Measurements from ENCODE around the gene SEC31A.
"Not testable (repeated sequence)": the region's sequence is repeated elsewhere in the genome, so short reads cannot be mapped to it uniquely, and the experiment has no call there.

The SEC31A gene

DNA sequence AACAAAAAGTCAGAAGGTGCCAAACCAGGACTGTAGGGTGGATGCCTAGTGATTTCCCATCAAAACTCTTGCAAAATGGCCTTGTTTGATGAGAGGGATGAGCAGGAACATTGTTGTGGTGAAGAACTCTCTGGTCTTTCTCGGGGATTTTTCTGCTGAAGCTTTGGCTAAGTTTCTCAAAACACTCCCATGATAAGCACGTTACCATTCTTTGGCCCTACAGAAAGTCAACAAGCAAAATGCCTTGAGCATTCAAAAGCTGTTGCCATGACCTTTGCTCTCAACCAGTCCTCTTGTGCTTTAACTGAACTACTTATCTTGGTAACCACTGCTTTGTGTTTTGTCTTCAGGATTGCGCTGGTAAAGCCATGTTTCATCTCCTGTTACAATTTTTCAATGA lies 3.0 kb upstream of the SEC31A start:
- DNase-seq (ENCODE audit: low read depth in 2 of 3, low spot score in 2 of 3), result no peak

DNA sequence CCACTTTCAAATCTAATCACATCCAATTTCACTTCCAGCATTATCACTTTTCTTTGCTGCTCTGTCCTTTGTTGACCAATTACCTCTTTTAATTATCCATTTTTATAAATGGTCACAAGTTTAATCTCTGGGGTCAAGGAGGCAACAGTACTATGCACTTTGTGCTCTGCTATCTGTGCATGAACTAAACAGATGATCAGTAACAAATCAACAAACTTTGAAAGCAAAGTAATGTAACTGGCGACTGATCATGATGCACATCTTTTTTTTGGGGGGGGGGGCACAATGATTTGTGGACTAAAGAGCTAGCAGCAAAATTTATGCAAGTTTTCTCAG lies 1.5 kb upstream of the SEC31A start:
- no peak for DNase-seq (ENCODE audit: low read depth in 2 of 3, low spot score in 2 of 3)

DNA sequence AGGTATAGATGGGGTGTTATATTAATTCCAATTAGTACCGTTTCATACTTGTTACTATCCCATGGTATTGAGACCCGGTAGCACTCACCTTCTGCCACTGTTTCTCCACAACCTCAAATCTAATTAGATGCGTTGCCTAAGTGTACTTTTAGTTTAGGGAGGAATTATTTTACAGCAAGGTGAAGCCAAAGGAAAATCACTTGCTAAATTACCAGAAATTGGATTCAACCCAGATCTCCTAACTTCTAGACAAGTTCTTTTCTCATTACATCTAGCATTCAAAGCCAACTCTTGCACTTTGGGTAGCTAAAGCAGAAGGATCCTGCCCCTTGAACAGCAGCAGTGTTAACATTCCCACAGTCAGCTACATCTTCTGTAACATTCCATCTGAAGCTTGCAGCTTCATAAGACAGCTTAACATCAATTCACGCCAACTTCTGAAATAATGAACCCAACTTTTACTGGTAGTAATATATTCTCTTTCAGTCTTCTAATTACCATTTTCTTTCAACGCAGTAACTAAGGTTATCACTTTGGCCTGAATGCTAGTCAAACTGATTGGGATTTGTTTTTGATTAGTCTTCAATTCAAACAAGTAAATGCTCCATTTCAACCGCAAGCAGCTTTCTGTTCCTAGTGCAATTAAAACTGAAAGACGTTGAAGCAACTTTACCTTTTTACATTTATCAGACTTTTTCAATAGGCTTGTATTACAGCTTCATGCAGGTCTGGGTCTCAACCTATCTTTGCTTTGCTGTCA lies 934 bp upstream of the SEC31A start:
- no peak for DNase-seq (ENCODE audit: low read depth in 2 of 3, low spot score in 2 of 3)

DNA sequence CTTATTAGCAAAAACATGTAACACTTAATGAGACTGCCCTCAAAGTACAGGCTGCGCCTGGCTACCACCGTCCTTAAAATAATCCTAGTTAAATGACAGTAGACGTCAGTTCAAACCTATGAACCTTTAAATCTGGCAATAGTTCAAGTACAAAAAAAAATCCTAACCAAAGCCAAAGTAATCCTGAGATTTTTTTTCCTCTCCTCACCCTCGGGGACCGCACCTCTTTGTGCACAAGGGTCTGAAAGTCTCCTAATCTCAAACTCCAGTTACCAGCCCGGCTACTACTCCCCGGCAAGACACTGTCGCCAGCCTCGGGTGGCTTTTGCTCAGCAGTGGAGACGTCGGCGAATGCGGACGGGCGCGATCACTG lies 439 bp downstream of the SEC31A start:
- DNase-seq (ENCODE audit: low read depth in 2 of 3, low spot score in 2 of 3), result no peak

DNA sequence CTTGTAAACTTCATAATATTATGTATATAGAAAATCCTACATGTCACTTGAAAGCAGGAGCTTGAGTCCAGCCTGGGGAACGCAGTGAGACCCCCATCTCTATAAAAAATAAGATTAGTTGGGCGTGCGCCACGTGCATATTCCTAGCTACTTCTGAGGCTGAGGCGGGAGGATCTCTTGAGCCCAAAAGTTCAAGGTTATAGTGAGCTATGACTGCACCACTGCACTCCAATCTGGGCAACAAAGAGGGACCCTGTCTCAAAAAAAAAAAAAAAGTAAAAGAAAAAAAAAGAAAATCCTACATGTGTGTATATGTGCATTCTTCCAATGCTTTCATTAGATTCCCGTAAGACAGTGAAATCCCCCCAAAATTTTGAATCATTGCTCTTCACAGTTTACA lies 1.7 kb downstream of the SEC31A start:
- DNase-seq (ENCODE audit: low read depth in 2 of 3, low spot score in 2 of 3), result no peak

DNA sequence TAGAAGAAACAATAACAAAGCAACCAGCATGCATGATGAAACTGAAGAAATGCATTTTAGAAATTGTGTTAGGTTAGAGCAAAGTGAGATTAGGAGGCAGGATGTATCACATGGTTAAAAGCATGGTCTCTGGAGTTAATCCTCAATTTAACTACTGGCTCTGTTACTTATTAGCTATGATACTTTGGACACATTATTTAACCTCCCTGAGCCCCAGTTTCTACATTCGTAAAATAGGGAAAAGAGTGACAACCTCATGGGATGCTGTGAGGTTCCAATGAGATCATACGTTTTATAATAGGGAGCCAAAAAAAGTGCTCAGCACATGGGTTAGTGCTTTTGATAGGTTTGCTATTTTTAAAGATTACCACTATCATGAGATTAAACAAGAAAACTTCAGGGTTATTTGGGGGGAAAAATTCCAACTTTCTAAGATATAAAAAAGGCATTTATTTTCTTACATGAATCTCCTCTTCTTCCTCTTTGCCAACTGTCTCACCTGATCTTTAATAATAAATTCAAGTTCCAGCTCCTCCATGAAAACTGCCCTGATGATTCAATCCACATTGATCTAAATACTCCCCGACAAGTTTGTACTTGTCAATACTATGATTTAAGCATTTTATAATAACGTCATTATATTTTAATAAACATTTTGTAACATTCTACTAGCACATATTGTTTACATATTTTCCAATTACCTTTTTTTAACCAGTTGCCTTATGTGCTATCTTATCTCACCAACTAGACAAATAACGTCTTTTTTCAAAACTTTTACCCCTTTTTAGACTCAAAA lies 4.6 kb downstream of the SEC31A start:
- DNase-seq (ENCODE audit: low read depth in 2 of 3, low spot score in 2 of 3), result no peak

DNA sequence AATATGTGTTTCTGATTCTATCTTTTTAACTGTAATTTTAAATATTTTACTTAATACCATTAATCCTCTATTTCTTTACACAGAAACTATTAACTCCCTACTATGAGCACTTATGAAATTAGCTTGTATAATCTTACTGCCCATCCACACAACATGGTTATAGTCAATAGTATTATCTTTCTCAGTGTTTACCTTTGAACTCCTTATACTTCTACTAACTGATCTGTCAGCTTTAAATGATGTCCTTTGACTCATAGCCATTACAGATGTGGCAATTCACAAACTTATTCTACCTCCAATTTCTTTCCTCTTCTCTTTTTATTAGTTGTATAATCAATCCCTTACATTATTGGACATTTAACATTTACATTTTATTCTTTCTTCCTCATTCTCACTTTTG lies 5.5 kb downstream of the SEC31A start:
- DNase-seq (ENCODE audit: low read depth in 2 of 3, low spot score in 2 of 3), result no peak

DNA sequence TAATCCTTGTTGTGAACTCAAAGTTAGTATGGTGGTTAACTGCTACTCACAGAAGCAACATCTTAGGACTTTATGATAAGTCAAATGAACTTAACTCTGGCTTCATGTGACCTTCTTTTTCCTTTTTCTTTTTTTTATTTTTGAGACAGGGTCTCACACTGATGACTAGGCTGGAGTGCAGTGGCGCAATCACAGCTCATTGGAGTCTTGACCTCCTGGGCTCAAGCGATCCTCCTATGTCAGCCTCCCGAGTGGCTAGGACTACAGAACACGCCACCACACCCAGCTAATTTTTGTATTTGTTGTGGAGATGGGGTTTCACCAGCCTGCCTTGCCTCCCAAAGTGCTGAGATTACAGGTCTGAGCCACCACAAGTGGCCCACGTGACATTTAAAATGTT lies 22.4 kb downstream of the SEC31A start:
- no peak for DNase-seq (ENCODE audit: low read depth in 2 of 3, low spot score in 2 of 3)

DNA sequence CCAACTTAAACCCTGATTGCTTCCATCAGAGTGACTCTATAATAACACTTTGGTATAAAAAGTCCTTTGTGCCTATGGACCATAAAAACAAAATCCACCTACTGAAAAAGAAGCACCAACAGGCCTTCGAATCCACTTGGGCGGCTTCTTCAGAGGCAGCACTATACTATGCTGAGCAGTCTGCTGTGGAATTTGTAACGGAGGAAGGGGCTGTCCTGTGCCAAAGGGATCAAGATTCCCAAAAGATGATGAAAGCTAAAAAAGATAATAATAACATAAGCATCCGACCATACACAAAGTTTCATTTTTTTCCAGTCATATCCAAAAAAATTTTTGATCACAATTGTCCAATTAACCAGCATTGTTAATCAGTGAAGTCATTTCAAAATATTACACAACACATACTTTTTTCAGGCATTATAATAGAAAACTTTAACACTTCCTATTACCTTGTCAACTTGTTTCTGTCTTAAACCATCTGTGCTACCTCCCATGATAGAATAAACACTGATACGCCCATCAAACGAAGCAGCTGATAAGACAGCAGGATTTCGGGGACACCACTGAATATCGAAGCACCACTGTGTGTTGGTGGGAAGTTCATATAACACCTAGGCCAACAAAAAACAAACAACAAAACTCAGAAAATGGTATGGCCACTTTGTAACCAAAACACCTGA lies 24.1 kb downstream of the SEC31A start:
- DNase-seq (ENCODE audit: low read depth in 2 of 3, low spot score in 2 of 3), result no peak

DNA sequence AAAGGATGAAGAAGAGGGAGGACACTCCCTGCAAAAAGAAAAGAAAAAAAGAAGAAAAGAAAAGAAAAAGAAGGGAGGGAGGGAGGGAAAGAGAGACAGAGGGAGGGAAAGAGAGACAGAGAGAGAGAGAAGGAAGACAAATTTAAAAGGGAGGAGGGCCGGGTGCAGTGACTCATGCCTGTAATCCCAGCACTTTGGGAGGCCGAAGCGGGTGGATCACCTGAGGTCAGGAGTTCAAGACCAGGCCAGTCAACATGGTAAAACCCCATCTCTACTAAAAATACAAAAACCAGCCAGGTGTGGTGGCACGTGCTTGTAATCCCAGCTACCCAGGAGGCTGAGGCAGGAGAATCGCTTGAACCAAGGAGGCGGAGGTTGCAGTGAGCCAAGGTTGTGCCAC lies 24.9 kb downstream of the SEC31A start:
- not testable (repeated sequence) for DNase-seq (ENCODE audit: low read depth in 2 of 3, low spot score in 2 of 3)

DNA sequence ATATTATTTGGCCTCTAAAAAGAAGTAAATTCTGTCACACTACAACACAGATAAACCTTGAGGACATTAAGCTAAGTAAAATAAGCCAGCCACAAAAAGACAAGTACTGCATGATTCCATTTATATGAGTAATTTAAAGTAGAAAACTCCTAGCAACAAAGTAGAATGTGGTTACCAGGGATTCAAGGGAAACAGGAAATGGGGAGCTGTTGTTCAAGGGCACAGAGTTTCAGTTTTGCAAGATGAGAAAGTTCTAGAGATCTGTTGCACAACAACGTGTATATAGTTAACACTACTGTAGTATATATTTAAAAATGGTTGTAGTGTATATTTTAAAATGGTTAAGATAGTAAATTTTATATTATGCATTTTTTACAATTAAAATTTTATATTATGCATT lies 25.4 kb downstream of the SEC31A start:
- DNase-seq (ENCODE audit: low read depth in 2 of 3, low spot score in 2 of 3), result no peak

DNA sequence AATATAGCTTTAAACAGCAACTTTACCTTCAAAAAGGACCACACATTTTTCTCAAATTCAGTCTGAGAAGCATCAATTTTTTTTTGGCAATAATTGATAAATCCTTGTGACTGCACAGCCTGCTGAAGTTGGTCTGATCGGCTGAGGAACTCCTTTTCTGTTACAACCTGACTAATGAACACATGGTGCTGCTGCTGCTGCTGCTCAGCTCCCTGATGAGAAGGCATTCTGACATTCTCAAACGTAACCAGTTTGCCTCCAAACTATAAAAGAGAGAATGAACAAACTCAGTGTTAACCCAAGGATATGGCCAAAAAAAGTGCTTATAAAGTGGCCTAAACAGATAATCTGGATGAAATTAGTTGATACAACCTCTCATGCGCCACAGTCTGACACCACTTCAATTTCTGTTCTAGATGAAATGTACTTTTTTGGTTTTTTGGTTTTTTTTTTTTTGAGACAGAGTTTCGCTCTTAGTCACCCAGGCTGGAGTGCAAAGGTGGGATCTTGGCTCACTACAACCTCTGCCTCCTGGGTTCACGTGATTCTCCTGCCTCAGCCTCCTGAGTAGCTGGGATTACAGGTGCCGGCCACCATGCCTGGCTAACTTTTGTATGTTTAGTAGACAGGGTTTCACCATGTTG lies 26.5 kb downstream of the SEC31A start:
- DNase-seq (ENCODE audit: low read depth in 2 of 3, low spot score in 2 of 3), result no peak

DNA sequence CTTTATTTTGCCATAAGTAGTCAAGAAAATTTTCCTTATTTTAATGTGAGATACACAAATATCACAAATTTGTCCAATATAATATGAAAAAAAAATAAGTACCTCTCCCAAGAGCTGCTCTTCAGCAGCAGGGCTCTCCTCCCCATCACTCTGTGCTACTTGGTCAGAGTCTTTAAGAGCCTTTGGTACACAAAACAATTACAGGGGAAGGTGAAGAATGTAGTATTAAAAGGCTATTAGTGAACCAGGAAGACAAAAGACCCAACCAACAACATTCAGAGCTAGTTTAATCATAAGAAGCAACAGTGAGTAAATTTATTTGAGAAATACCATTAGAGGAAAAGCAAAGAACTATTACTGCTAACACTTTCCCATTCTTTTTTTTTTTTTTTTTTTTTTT lies 29.4 kb downstream of the SEC31A start:
- no peak for DNase-seq (ENCODE audit: low read depth in 2 of 3, low spot score in 2 of 3)

DNA sequence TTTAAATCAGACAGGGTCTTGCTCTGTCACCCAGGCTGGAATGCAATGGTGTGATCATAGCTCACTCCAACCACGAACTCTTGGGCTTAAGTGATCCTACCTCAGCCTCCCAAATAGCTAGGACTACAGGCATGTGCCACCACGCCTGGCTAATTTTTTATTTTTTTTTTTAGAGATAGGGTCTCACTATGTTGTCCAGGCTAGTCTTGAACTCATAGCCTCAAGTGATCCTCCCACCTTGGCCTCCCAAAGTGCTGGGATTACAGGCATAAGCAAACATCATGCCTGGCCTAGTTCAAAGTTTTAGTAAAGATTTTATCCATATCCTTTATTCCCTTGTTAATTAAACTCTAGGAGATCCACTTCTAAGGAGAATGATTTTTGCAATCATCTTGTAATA lies 30.5 kb downstream of the SEC31A start:
- DNase-seq (ENCODE audit: low read depth in 2 of 3, low spot score in 2 of 3), result not testable (repeated sequence)

DNA sequence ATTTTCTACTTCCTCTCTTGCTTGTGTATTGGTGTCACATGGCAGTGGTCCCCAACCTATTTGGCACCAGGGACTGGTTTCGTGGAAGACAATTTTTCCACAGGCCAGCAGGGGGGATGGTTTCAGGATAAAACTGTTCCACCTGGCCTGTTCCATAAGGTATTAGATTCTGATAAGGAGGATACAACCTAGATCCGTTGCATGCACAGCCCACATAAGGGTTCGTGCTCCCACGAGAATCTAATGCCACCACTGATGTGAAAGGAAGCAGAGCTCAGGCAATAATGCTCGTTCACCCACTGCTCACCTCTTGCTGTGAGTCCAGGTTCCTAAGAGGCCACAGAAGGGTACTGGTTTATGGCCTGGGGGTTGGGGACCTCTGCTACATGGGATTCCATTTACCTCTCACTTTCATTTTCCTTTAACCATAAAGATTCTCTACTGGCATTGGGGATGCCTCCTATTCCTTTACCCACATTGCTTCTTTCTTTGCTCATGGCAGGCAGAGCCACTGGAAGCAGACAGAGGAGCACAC lies 38.1 kb downstream of the SEC31A start:
- no peak for DNase-seq (ENCODE audit: low read depth in 2 of 3, low spot score in 2 of 3)

DNA sequence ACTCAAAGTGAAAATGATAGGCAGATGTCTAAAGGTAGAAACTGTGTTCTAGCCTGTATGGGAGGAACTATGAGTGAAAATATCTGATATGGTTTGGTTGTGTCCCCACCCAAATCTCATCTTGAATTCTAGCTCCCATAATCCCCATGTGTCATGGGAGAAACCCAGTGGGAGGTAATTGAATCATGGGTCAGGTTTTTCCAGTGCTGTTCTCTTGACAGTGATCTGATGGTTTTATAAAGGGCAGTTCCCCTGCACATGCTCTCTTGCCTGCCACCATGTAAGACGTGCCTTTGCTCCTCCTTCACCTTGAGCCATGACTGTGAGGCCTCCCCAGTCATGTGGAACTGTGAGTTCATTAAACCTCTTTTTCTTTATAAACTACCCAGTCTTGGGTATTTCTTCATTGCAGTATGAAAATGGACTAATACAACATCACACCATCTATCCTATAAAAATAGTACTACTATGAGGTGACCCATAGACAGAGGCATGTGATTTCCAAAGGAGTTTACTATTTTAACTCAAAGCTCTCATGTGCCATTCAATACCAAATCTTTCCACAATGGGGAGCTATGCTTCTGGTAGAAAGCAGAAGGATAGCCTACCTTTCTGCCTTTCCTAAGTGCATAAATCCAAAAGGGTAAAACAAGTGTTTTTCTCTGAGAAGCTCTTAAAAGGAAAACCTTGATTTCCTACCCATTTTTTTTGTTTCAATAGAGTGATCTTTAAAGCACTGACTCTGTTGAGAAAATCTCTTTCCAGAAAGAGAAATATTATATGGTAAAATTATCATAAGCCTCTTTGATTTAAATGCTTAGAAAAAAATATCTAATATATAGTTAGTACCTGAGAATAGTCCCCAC lies 38.8 kb downstream of the SEC31A start:
- DNase-seq (ENCODE audit: low read depth in 2 of 3, low spot score in 2 of 3), result no peak

DNA sequence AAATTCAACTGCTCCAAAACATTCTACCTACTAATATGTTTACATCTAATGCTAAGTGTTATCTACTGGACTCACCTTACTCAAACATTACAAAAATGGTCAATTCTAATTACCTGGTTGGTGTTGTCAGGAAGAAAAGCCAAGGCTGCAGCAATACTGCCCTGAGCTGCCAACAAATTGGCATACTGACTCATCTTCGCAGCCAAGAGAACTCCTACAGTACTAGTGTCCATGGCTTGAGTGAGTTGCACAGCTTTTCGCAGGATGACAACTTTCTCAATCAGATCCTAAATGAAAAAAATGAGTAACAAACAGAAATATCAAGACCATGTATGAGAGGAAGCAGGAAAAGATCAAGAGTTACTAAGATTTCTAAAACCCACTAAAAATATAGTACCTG lies 39.6 kb downstream of the SEC31A start:
- no peak for DNase-seq (ENCODE audit: low read depth in 2 of 3, low spot score in 2 of 3)

DNA sequence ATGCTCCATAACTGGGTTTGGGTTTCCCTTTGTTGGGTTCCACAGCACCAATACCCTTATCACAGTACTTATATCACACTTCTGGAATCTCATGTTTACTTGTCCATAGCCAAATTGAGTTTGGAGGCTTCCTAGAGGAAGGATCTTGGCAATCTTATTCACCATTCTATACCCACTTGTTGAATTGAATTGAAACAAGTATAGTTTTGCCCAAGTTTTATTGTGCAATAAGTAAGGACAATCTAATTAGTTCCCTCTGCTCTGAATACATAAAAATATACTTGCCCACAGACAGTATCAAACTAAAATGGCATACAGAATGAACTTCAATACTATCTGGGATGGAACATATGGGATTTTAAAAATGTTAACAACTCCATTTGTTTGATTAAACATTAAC lies 40.3 kb downstream of the SEC31A start:
- DNase-seq (ENCODE audit: low read depth in 2 of 3, low spot score in 2 of 3), result no peak

DNA sequence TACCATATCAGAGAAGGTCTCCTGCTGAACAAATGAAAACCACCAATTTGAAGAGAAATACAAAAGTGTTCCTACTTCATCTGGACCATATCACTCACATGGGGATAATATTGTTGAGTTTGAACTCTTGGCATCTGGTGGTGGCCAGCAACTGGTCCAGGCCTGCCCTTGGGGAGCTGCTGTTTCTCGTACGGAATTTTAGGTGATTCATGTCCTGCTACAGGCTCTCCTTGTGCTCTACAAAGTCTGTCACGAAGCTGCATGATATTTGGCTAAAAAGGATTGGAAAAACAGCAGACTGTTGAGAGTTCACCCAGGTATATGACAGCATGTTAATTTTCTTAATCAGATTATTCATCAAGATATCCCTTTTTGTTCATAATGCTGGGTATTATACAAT lies 42.2 kb downstream of the SEC31A start:
- DNase-seq (ENCODE audit: low read depth in 2 of 3, low spot score in 2 of 3), result no peak

DNA sequence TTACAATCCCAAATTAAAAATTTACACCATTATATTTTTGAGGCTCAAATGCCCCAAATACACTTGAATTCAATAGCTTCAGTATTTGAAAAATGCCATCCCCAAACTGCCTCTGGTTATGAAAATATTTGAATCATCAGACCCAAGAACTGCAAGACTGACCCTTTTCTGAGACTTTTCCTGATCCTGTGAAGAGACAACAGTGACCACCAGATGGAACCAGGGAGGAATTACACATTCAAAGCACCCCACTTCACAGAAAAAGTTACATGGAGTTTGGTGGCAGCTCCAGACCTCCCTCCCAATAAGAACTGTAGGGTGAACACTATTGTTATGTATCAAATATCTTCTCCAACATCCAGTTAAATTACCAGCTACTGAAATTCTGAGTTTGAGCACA lies 48.4 kb downstream of the SEC31A start:
- no peak for DNase-seq (ENCODE audit: low read depth in 2 of 3, low spot score in 2 of 3)

DNA sequence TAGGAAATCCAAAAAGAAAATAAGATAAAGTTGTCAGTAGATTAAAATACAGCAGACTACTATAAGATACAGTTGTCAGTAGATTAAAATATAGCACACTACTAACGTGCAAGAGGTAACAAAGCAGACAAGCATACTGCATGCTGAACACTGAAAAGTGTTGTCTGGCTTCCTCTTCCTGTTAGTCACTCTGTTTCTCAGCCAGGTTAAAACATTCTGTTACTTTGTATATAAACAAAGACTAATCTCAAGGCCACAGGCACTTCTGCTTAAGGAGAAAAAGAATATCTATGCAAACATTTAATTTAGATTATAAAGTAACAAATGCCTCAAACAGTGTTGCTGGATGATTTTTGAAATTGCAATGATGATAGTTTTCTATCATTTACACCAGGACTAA lies 51.3 kb downstream of the SEC31A start:
- no peak for DNase-seq (ENCODE audit: low read depth in 2 of 3, low spot score in 2 of 3)
